CD14-positive monocyte (primary cell): ENCODE measurements around the gene GABRG3. TPM values are rescaled to one million over a fixed set of nuclear protein-coding genes. Genes with fewer than 3 reads are reported as not detected.

Source experiments
- DNase-seq, 3 donors: peaks; one replicate each; pipeline ENCODE4 v3.0.0-alpha.2; 2011 to 2022
- H2AFZ ChIP-seq: 2 replicates; pipeline ENCODE4 v1.6.0; 2012; ENCODE audit warnings: mild to moderate bottlenecking, low read depth, low read length, inconsistent platforms; ENCODE audit not compliant: insufficient read depth, poor library complexity, severe bottlenecking
- H3K27ac ChIP-seq, 2 donors: 1 replicate in 1 of 2; 2 replicates in 1 of 2; pipeline ENCODE4 v1.5.1; 2012 to 2013; ENCODE audit warnings: low read length in 2 of 2, control low read depth in 1 of 2, inconsistent platforms in 1 of 2, low read depth in 1 of 2, mild to moderate bottlenecking in 1 of 2
- H3K27me3 ChIP-seq, 2 donors: one replicate each; pipeline versions ENCODE4 v1.6.0 to v1.6.1; 2011 to 2013; ENCODE audit warnings: low read length in 2 of 2; ENCODE audit not compliant: control insufficient read depth in 2 of 2, insufficient read depth in 2 of 2
- H3K36me3 ChIP-seq, 2 donors: replicated peaks in 1 of 2; 1 replicate in 1 of 2; 2 replicates in 1 of 2; pipeline versions ENCODE4 v1.5.1 to v1.6.1; 2012 to 2013; ENCODE audit warnings: low read length in 2 of 2, control low read depth in 1 of 2, inconsistent platforms in 1 of 2, mild to moderate bottlenecking in 1 of 2; ENCODE audit not compliant: insufficient read depth in 2 of 2, control insufficient read depth in 1 of 2
- H3K4me1 ChIP-seq, 2 donors: 1 replicate in 1 of 2; 2 replicates in 1 of 2; pipeline versions ENCODE4 v1.5.1 to v1.6.1; 2012 to 2013; ENCODE audit warnings: low read length in 2 of 2, control low read depth in 1 of 2, inconsistent platforms in 1 of 2, mild to moderate bottlenecking in 1 of 2, moderate library complexity in 1 of 2; ENCODE audit not compliant: insufficient read depth in 2 of 2, control insufficient read depth in 1 of 2
- H3K4me2 ChIP-seq: replicated peaks from 2 replicates; pipeline ENCODE3; 2012; ENCODE audit warnings: low read length, moderate library complexity, mild to moderate bottlenecking; ENCODE audit not compliant: poor library complexity, severe bottlenecking; ENCODE audit errors: extremely low read depth
- H3K4me3 ChIP-seq, 3 experiments: fragments of 200-600 bp in 1 of 3; sonication (generic) in 1 of 3; replicated peaks in 1 of 3; 1 replicate in 2 of 3; 2 replicates in 1 of 3; pipeline ENCODE4 v1.5.1; 2011 to 2013; ENCODE audit warnings: low read length in 3 of 3, mild to moderate bottlenecking in 3 of 3, control low read depth in 2 of 3, low read depth in 2 of 3, inconsistent platforms in 1 of 3, moderate library complexity in 1 of 3
- H3K79me2 ChIP-seq: 2 replicates; pipeline ENCODE4 v1.6.0; 2012; ENCODE audit warnings: mild to moderate bottlenecking, control low read depth, inconsistent platforms, low read length, moderate library complexity; ENCODE audit not compliant: insufficient read depth
- H3K9ac ChIP-seq: 2 replicates; pipeline ENCODE4 v1.6.0; 2017; ENCODE audit warnings: low read length, mild to moderate bottlenecking; ENCODE audit not compliant: insufficient read depth, poor library complexity, severe bottlenecking
- H3K9me3 ChIP-seq, 2 donors: replicated peaks in 1 of 2; 1 replicate in 1 of 2; 2 replicates in 1 of 2; pipeline versions ENCODE4 v1.5.1 to v1.6.1; 2012 to 2013; ENCODE audit warnings: low read length in 2 of 2, control low read depth in 1 of 2; ENCODE audit not compliant: control insufficient read depth in 1 of 2, insufficient read depth in 1 of 2
- H4K20me1 ChIP-seq: 2 replicates; pipeline ENCODE4 v1.6.0; 2012; ENCODE audit warnings: mild to moderate bottlenecking, low read length, control low read depth, moderate library complexity; ENCODE audit not compliant: insufficient read depth
- H3K27ac Mint-ChIP-seq, 7 donors: one replicate each; pipeline ENCODE4 v1.8.0; 2020; ENCODE audit warnings: mild to moderate bottlenecking in 7 of 7, mixed read lengths in 7 of 7, moderate library complexity in 6 of 7, inconsistent platforms in 2 of 7
- H3K27me3 Mint-ChIP-seq, 3 donors: one replicate each; pipeline ENCODE4 v1.8.0; 2021 to 2022; ENCODE audit warnings: low read depth in 3 of 3, mild to moderate bottlenecking in 3 of 3, mixed read lengths in 3 of 3, moderate library complexity in 3 of 3, inconsistent platforms in 1 of 3
- H3K36me3 Mint-ChIP-seq, 2 donors: one replicate each; pipeline ENCODE4 v1.8.0; 2020; ENCODE audit warnings: mixed read lengths in 2 of 2, inconsistent platforms in 1 of 2, mild to moderate bottlenecking in 1 of 2
- H3K4me1 Mint-ChIP-seq: one replicate; pipeline ENCODE4 v1.8.0; 2020; ENCODE audit warnings: mild to moderate bottlenecking, mixed read lengths
- H3K4me3 Mint-ChIP-seq, 2 donors: one replicate each; pipeline ENCODE4 v1.8.0; 2020; ENCODE audit warnings: mild to moderate bottlenecking in 2 of 2, mixed read lengths in 2 of 2, moderate library complexity in 1 of 2
- H3K9me3 Mint-ChIP-seq, 7 donors: one replicate each; pipeline ENCODE4 v1.8.0; 2020 to 2022; ENCODE audit warnings: mixed read lengths in 7 of 7, mild to moderate bottlenecking in 6 of 7, moderate library complexity in 6 of 7, inconsistent platforms in 2 of 7
- WGBS: methylation state at CpG from one replicate; pipeline ENCODE4 v1.1.5; 2013; ENCODE audit warnings: missing lambda C conversion rate; ENCODE audit not compliant: insufficient coverage; 5-methylcytosine and 5-hydroxymethylcytosine counted together
- intact Hi-C, 2 donors: fragments of 100-400 bp; cut with micrococcal nuclease; formaldehyde crosslinking; loops; one replicate each; pipeline versions ENCODE4 v1.15.0 to v1.15.1; 2023
- polyA plus RNA-seq, 3 donors: library from polyadenylated mRNA; depleted of rRNA in 1 of 3; unstranded in 2 of 3; stranded (reverse) in 1 of 3; fragments of 300-500 nt in 2 of 3; fragments of >200 nt in 1 of 3; fragmentation: Illumina TruSeq in 2 of 3; gene quantifications; 1 replicate in 2 of 3; 2 replicates in 1 of 3; pipeline ENCODE4 v1.2.3, GENCODE V29; 2012 to 2021
- TF ChIP-seq, protein P1 (sequence below): fragments of 200-600 bp; IDR thresholded peaks from one replicate; pipeline ENCODE4 v1.8.0; 2022; ENCODE audit warnings: antibody characterized with exemption, mild to moderate bottlenecking

The GABRG3 gene
- polyA plus RNA-seq, 3 donors, result not detected

GRCh38 chr15:27466758-27467157, 495.8 kb downstream of the GABRG3 start:
- no peaks in the 10 kb centered on the region for H3K4me1 ChIP-seq
- H3K36me3 Mint-ChIP-seq, result no peaks in the 10 kb centered on the region
- no peak overlapping the region for H3K27ac ChIP-seq
- no peaks in the 10 kb centered on the region for H3K27me3 Mint-ChIP-seq
- no peak overlapping the region for H3K27ac Mint-ChIP-seq
- peaks cover 0 to 25% (median 6%) of the 10 kb centered on the region in 7 donors for H3K9me3 Mint-ChIP-seq
- H3K4me3 ChIP-seq, result no peak overlapping the region
- WGBS, result no CpG with 5 or more reads among the region's 2 CpGs
- H3K27me3 ChIP-seq, result no peaks in the 10 kb centered on the region
- H2AFZ ChIP-seq, result no peak overlapping the region
- no peak overlapping the region for H3K4me2 ChIP-seq
- H3K9me3 ChIP-seq, result peaks cover 0 to 19% of the 10 kb centered on the region in 2 donors
- no peaks in the 10 kb centered on the region for H3K36me3 ChIP-seq
- TF ChIP-seq, protein P1, sequence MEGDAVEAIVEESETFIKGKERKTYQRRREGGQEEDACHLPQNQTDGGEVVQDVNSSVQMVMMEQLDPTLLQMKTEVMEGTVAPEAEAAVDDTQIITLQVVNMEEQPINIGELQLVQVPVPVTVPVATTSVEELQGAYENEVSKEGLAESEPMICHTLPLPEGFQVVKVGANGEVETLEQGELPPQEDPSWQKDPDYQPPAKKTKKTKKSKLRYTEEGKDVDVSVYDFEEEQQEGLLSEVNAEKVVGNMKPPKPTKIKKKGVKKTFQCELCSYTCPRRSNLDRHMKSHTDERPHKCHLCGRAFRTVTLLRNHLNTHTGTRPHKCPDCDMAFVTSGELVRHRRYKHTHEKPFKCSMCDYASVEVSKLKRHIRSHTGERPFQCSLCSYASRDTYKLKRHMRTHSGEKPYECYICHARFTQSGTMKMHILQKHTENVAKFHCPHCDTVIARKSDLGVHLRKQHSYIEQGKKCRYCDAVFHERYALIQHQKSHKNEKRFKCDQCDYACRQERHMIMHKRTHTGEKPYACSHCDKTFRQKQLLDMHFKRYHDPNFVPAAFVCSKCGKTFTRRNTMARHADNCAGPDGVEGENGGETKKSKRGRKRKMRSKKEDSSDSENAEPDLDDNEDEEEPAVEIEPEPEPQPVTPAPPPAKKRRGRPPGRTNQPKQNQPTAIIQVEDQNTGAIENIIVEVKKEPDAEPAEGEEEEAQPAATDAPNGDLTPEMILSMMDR, result no peak
- intact Hi-C loops, result no loop called here
- no peak overlapping the region for H3K4me3 Mint-ChIP-seq
- no peaks in the 10 kb centered on the region for H4K20me1 ChIP-seq
- H3K9ac ChIP-seq, result no peak overlapping the region
- no peak for DNase-seq
- H3K4me1 Mint-ChIP-seq, result no peaks in the 10 kb centered on the region
- no peaks in the 10 kb centered on the region for H3K79me2 ChIP-seq

DNA sequence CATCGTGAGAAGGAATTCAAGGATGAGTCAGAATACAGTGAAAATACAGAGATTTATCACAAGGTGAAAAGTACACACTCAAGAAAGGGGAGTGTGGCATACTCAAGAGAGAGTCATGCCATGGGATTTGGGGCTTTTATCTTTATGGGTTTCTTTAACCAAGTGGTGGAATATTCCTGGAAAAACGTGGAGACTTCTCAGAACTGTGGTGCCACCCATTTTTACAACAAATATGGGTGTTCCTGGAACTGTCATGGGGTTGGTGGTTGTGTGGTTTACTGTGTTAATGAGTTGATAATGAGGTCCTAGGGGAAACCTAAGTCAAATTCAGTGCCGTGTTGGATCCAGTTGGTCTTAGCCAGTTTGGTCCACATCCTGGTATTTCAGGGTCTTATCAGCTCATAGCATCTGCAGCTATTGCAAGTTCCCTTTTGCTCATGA, 497.2 kb downstream of the GABRG3 start:
- peaks cover 0 to 15% of the 10 kb centered on the region in 2 donors for H3K9me3 ChIP-seq
- no peaks in the 10 kb centered on the region for H3K27me3 ChIP-seq
- H3K79me2 ChIP-seq, result no peaks in the 10 kb centered on the region
- no peak overlapping the region for H3K27ac Mint-ChIP-seq
- 0% methylated on average over 1 of the region's 3 CpGs for WGBS
- H3K9me3 Mint-ChIP-seq, result peaks cover 0 to 20% (median 6%) of the 10 kb centered on the region in 7 donors
- no peak overlapping the region for H3K27ac ChIP-seq
- no peak for DNase-seq
- H3K4me1 Mint-ChIP-seq, result no peaks in the 10 kb centered on the region
- intact Hi-C loops, result no loop called here
- no peaks in the 10 kb centered on the region for H3K27me3 Mint-ChIP-seq
- TF ChIP-seq, protein P1, result no peak
- H3K9ac ChIP-seq, result no peak overlapping the region
- H3K36me3 ChIP-seq, result no peaks in the 10 kb centered on the region
- H3K36me3 Mint-ChIP-seq, result no peaks in the 10 kb centered on the region
- H3K4me3 Mint-ChIP-seq, result no peak overlapping the region
- H3K4me2 ChIP-seq, result no peak overlapping the region
- H3K4me1 ChIP-seq, result no peaks in the 10 kb centered on the region
- no peak overlapping the region for H3K4me3 ChIP-seq
- no peaks in the 10 kb centered on the region for H4K20me1 ChIP-seq
- no peak overlapping the region for H2AFZ ChIP-seq
